Stimulated activated CD4-positive, alpha-beta T cell treated with anti-CD3 and anti-CD28 coated beads, Interleukin-2, amount 100 ng/mL, for 4 hours (primary cell): Measurements from ENCODE around the gene HTR7.

Source experiments
- DNase-seq: peaks from one replicate; pipeline ENCODE4 v3.0.0-alpha.2; 2020; ENCODE audit warnings: low read depth

The HTR7 gene

GRCh38 chr10:90740265-90740664, 117.6 kb downstream of the HTR7 start:
- DNase-seq, result no peak

- no peak for DNase-seq
These were observed 119.0 kb downstream of the HTR7 start for GRCh38 chr10:90738885-90739284.

GRCh38 chr10:90734415-90734814, 123.4 kb downstream of the HTR7 start:
- no peak for DNase-seq

- DNase-seq, result no peak
These were observed 125.3 kb downstream of the HTR7 start for GRCh38 chr10:90732581-90732980.

GRCh38 chr10:90723416-90724068, 134.3 kb downstream of the HTR7 start:
- no peak for DNase-seq

- no peak for DNase-seq
These were observed 135.0 kb downstream of the HTR7 start for GRCh38 chr10:90722832-90723231.

GRCh38 chr10:90718182-90718581, 139.7 kb downstream of the HTR7 start:
- DNase-seq, result no peak

GRCh38 chr10:90712529-90712928, 145.3 kb downstream of the HTR7 start:
- DNase-seq, result no peak

GRCh38 chr10:90709727-90710126, 148.1 kb downstream of the HTR7 start:
- DNase-seq, result no peak

GRCh38 chr10:90707657-90708056, 150.2 kb downstream of the HTR7 start:
- no peak for DNase-seq

- DNase-seq, result no peak
These were observed 156.4 kb downstream of the HTR7 start for GRCh38 chr10:90701428-90701827.

GRCh38 chr10:90695915-90696676, 161.7 kb downstream of the HTR7 start:
- DNase-seq, result no peak
